GM21528 (cell line): ENCODE measurements around the gene ERN1.
"Not testable (repeated sequence)": the region's sequence is repeated elsewhere in the genome, so short reads cannot be mapped to it uniquely, and the experiment has no call there.

ENCODE experiments used
- ATAC-seq: cut with Tn5 transposase; IDR thresholded peaks from one replicate; pipeline ENCODE4 v1.9.1; 2021; ENCODE audit warnings: mild to moderate bottlenecking, moderate library complexity; ENCODE audit not compliant: unreplicated experiment, low FRiP score

Gene ERN1

DNA sequence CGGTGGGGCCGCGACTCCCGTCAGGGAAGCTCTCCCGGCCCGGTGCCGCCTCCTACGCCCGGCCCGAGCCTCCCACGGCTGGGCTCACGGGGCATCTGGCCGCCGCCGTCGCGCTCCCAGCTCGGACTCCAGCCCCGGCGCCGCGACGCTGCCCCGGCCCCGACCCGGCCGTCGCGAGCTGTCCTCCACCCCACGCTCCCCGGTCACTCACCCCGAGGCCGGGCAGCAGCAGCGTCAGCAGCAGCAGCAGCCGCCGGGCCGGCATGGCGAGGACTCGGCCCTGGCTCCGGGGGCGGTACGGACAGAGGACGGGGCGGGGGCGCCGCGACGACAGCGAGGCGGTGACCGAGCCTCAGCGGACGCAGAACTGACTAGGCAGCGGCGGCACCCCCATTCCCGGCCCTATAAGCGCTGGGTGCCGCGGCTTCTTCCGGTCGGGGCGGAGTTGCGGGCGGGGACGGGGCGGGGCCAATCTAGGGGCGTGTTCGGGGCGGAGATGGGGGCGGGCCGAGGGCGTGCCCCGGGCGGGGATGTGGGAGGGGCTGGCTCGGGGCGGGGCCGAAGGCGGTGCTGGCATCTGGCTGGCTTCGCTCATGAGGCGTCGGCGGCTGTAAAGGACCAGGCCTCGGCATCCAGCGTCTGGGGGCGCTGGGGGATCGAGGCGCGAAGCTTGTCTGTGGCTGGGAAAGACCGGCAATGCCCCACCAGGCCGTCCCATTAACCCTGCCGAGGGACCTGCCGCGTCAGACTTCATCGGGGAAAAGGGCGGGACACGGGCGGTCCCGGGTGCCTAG lies at the start of gene ERN1:
ERN1 (minus strand) TSS at position 380 of the 794 bp plus-strand sequence; CDS start at position 265, 115 bp downstream.
- peak; percentile 70 for ATAC-seq

DNA sequence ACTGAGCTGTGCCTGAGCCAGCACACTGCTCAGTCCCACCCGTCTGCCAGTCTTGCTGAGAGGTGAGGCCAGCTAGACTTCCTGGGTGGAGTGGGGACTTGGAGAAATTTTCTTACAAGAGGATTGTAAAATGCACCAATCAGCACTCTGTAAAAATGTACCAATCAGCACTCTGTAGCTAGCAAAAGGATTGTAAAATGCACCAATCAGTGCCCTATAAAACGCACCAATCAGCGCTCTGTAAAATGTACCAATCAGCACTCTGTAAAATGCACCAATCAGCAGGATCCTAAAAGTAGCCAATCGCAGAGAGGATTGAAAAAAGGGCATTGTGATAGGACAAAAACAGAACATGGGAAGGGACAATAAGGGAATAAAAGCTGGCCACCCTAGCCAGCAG lies 49.1 kb upstream of the ERN1 start:
- ATAC-seq = not testable (repeated sequence)

DNA sequence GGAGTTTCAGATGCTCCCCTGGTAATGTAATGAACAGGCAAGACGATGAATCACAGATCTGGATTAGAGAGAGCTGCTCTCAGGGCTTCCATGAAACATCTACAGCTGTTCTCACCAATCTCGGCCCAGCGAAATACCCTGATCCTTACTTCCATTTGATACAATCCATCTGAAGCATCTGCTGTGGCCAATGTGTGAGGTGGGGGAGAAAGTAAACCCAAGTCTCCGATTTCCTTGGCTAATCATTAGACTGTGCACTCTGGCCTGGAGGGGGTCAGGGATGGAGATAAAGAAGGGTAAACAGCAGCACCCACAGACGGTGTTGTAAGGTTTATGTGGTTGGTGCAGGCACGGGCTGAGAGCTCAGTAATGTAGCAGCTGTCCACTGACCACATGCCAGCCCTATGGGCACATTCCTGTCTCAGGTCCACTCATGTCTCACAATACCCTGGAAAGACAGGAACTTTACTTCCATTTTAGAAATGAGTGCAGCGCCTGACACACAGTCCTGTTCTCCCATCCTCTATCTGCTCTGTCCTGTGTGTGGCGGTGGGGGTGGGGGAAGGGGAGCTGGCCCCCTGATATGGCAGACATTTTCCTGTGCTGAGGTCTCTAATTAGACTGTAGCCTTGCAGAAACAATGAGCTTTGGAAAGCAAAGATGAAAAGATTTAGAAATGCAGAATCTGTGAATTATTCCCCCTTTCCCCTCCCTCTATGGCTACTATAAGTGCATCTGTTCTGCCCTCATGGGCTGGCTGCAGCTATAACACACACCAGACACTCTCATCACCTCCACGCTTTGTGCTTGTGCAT lies 48.3 kb upstream of the ERN1 start:
- ATAC-seq = no peak

DNA sequence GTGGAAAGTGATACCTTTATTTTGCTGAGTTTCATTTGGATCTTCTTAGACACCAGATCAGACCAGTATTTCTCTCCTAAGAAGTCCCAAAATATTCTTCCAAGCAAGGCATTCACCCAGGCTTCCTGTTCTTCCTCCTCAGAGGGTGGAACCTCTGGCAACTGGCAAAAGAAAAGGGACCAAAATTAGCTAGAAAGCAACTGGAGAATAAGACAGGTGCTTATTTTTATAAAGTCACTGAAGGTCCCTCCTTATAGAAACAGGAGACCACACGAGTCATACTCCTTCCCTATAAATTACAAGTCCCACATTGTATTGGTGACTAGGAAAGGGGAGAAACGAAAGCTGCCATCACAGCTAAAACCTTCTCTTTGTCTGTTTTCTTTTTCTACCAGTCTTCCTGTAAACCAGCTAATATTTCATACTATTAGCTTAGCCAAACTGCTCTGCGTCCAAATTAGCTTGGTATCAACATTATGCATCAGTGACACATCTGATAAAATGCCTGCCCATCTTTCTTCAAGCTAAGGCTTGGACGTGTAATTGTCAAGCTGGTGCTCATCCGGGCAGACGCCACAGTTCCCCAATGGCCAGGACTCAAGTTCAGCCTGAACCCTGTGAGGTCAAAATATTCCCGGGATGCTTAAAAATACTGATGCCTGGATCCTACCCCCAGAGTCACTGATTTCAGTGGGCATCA lies 47.5 kb upstream of the ERN1 start:
- no peak for ATAC-seq

DNA sequence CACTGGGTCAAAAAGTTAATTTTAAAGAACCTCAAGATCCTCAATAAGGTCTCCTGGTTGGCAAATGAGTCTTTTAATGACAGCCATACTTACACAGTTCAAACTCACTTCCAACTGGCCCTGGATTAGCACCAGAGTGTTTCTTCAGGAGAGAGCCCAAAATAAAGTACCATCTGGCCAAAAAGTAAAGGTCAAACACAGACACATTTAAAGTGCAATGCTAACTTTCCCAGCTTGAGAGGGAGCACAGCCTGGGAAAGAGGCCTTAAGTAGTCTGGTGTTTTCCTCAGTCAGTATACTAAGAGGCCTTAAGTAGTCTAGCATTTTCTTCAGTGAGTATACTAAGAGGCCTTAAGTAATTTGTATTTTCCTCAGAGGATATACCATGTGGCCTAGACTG lies 46.6 kb upstream of the ERN1 start:
- no peak for ATAC-seq

DNA sequence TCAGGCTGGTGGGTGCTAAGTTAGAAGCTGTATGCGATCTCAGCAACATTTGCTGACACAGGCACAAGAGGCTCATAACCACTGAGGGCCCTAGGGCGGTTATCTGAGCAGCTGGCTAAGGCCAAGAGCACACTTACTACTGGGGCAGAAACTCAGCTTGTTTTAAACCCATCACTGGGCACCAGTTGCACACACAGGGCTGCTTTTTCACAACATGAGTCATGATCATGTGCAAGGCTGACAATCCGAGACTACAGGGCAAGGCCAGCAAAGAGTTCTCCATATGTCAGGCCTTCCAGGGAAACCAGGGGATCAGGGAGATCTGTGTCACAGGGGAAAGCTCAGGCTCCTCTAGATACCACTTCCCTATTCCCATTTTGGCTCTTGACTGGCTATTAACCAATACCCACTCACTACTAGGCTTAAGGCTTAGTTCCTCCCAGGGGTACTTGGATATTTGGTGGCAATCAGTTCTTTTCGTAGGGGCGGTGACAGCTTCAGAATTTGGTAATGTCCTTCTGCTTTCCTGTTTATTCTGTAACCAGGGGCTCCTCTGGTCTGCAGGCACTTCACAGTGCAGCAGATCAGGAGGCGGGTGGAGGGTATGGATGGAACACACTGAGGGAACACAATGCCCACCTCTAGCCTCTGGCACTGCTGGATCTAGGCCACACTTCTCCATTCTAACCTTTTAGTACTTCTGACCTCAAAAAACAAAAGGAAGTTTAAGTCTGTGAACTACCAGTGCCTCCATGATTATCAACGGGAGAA lies 44.9 kb upstream of the ERN1 start:
- ATAC-seq = no peak

DNA sequence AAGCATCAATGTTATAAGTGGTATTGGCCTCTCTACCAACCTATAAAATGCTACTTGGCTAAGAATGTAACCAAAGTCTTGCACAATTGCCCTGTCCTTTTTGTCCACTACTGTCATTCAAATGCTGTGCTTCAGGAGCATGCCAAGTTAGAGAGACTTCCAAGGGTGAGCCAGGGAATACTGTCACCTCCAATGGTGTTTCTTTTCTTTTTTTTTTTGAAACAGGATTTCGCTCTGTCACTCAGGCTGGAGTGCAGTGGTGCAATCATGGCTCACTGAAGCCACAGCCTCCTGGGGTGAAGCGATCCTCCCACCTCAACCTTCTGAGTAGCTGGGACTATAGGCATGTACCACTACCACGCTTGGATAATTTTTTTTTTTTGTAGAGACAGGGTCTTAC lies 43.7 kb upstream of the ERN1 start:
- no peak for ATAC-seq

DNA sequence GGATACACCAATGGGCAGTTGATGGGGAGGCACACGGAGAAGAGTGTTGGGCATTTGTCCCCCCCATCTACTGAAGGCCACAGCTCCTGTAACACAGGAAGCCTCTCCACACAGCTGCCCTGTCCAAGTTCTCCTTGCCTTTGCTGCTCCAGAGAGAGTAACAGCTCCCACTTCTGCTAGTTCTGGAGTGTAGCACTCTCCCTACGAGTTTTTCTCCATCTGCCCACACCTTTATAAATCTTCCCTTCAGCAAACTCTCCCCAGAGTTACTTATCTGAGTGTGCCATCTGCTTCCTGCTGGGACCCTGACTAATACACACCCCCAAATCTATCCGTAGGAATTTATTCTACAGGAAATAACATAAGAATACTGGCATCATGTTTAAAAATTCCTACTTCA lies 42.6 kb upstream of the ERN1 start:
- no peak for ATAC-seq

DNA sequence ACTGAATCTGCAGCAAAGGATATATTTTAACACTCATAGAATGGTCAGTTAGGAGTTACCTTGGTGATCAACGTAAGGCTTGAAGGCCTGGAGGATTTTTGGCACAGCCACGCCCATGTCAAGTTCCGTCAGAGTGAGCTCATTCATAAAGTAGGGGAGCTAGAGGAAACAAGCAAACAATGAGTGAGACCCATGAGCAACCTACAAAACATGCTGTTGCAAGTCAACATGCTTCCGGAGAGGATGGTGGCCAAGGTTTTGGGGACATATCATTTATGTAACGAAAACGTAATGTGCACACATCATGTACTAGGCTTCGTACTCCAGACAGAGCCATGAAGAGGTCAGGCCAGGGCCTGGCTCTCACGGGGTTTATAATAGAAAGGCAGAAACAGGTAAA lies 41.1 kb upstream of the ERN1 start:
- no peak for ATAC-seq

DNA sequence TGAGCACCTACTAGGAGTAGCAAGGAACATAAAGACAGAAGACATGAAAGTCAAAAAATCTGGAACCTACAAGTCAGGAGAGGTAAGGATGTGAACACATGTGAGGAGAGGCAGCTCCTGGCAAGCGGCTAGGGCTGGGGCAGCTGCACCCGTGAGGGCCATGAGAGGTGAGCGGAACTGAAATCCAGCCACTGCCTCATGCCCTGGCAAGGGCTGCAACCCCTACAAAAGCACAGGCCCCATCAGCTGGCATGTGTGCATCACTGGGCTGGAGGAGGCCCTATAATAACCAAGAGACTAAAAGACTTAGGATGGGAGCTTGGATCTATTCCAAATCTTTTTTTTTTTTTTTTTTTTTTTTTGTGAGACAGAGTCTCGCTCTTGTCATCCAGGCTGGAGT lies 40.3 kb upstream of the ERN1 start:
- no peak for ATAC-seq

DNA sequence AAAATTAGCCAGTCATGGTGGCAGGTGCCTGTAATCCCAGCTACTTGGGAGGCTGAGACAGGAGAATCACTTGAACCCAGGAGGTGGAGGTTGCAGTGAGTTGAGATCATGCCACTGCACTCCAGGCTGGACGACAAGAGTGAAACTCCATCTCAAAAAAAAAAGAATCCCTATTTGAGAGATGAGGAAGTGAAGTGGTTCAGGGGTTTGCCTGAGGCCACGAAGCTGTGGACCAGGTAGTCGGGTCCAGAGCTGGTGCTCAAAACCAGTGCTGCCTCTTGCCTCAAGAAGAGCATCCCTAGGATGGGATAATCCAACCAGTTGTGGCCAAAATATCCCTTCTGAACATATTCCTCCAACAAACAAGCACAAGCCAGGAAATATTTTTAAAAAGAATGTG lies 37.7 kb upstream of the ERN1 start:
- ATAC-seq = not testable (repeated sequence)

DNA sequence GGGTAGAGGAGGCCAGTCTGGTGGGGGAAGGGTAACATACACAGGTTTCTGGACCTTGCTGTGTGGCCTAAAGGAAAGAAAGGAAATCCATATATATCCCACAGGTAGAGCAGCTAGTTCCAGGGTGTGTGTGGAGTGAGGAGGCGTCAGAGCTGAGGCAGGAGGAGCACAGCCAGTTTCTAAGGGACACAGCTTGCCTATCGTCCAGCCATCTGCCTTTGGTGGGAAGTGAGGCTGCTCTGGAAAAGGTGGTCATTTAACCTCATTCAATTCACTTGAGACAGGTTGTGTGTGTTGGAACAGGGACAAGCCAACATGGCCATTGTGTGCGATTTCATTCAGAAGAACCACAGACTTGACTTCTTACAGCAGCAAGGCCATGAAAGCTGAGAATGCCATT lies 36.9 kb upstream of the ERN1 start:
- ATAC-seq = no peak

DNA sequence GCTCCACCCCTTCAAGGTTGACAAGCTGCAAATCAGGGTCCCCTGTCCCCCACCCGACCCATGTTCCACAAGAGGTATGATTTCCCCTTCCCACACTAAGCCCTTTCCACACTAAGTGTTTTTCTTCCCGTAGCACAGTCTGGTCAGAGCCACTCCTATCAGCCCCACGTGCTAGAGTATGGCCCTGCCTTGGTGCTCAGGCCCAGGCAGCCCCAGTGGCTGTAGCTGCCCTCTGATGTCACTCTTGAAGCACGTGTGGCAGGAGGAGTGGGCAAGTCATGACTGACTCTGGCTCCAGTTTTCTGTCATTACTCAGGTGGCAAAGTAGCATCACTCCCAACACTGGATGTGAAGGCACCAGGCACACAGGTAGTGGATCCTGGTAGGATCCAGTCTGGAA lies 35.4 kb upstream of the ERN1 start:
- ATAC-seq = no peak

DNA sequence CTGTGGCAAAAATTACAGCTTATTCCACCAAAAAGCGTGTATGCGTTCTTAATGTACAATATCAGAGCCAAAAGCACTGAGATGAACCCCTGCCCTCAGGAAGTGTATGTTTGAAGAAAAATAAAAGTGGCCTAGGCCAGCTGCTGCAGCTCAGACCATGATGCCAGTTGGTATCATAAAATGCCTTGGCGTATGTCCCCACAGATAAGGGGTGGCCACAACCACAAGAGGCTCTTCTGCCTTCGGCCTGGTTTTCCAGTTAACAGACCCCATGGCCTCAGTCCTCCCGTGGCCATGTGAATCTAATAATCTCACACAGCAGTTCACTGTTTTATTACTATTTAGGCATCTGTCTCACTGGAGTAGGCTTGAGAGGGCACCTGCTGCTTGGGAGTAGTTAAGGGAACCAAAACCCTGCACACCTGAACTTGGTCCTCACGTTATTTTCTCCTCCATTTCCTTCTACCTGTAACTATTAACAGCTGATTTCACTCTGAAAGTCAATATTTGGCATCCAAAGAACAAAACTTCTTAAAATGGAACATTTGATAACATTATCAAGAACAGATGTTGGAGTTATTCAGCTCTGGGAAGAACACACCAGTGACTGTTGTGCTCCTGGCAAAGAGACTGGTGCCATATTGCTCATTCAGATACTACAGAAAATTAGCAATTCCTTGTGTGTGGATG lies 34.8 kb upstream of the ERN1 start:
- no peak for ATAC-seq

DNA sequence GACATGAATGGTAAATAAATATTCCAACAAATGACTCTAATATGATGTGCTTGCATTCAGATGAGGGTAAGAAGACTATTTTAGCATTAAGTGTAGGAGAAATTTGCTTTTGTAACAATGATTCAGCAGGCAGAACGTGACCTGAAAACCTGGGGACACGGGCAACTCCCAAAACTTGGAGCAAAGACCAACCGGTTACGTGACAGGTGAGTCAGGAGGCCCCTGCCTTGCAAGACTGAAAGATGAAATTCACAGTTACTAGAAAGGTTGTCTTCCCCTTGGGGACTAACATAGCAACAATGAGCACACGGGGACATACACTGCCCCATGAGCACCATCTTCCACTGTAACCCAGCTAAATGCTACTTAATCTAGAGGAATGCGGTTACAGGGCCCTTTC lies 33.5 kb upstream of the ERN1 start:
- ATAC-seq = no peak

DNA sequence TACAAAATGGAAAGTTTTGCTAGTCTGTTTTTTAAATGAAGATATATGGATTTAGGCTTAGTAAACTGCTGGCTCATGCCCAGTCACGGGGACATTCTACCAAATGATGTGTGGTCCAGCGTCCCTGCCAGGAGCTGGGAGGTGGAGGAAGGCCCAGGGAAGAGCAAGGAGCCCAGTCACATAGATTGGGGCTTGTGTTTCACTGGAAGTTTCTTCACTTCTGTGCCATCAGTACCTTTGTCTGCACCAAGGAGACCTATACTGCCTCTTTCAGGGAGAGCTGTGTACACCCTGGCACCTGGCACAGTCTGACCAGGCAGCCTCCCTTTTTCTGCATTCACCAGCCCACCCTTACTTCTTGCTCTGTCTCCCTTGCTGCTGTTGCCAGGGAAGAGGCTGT lies 32.6 kb upstream of the ERN1 start:
- no peak for ATAC-seq

DNA sequence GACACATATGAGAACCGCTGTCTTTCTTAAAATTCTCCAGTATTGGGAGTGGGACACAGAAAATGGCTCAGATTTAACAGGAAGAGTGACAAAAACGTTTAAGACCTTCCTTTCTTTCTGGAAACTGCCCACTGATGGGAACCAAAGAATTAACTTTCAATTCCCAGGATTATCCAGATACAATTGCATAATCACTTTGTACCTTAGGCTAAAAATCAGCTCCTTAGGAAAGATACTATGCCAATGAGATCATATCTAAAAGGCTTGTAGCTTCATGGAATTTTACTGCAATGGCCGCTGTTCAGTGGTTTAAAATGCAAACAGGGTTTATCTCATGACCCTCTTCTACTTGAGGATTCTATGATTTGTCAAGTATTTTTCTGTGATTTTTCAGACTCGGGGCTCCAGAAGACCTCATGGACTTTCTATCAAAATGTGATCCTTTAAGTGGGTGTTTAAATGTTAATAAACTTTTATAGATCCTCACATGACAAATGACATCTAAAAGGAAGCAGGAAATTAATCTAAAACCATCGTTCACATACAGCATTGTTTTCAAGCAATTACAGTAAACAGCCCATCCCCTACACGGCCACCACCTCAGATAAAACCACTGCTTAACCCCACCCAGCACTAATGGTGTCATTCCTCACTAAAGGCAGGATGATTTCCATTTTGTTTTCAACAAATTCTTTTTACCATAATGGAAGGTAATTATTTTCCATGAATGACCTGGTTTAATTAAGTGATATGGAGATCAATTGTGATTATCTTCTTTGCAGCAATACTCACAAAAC lies 31.6 kb upstream of the ERN1 start:
- no peak for ATAC-seq

DNA sequence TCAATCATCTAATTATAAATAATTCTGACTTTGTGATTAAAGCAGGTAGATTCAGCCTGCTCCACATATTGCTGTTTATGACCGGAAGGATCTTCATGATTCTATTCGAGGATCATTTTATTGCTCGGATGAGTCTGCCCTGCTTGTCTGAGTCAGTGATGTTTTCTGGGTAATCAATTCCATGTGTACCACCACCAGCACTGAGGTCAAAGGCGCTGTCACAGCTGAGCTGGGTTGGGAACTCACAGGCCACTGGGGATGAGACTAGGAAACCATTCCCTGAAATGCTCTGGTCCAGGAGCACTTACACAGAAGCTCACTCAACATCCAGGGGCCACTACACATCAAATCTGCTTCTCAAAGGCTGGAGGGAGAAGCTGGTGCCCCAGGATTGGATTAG lies 30.4 kb upstream of the ERN1 start:
- ATAC-seq = no peak
